ENCODE data around the gene MIOS.
A peak's percentile ranks its signal among the peaks of the same experiment; 100 is the strongest.

Gene MIOS

DNA sequence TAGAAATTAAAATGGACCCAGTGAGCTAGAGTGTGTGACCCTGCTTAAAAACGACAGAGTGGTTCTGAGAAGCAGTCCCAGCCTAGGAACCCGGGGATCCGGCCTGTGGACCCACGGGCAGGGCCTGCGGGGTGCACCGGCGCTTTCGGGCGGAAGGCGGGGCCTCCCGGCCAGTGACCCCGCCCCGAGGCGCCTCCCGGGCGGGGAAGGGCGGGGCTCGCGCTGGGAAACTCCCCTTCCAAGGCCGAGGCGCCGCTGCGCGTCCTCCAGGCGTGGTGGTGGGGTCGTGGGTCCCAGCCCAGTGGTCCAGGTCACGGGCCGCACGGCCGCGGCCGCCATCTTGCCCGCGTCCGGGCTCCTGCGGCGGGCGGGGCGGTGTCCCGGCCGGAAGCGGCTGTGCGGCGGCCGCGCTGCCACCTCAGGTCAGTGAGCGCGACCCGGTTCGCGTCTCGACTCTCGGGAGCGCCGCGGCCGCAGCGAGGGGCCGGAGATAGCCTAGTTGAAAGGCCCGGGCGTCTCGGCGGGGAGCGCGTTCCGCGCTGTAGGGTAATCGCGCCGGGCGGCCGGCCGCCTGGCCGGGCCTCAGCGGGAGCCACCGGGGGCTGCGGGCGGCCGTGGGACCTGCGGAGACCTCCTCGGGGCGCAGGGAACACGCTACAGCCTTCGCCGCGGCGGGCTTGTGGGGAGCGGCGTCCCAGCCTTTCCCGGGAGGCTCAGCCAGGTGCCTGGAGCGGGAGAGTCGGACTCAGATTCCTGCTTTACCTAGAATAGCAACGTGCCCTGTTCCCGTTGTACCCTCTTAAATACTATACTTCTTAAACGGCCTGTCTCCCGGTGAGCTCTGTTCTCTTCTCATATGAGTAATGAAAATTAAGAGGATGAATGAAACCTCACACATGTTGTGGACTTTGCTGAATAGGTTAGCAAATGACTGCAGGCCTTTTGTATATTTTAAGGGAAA is at the start of gene MIOS:
Gene MIOS (plus strand): TSS at position 234 of the 961 bp plus-strand sequence. CDS start 5,592 bp downstream, outside the sequence.
- FAIRE-seq = no peak
- TF ChIP-seq POLR2A (IDR thresholded peaks at IDR 0.05; ENCODE audit: low read depth, low read length) = peak; percentile 88
- peak; percentile 91 for DNase-seq (ENCODE audit: insufficient read length, low spot score)

DNA sequence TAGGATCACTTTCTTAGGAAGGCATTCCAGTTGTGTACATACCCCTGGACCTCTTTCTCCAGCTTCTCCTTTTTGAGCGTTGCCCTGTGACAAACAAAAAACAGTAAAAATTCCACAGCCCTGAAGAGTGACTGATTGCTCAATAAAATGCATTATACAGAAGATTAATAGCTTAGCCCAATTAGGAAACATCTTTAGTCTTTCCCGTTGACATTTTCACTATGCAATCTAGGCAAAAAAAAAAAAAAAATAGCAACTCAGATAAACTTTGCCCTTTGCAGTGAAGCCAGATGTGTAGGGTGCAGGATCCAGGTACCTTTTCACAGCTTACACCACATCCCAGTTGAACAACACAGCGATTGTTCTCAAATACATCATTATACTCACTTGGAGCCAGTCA is 48.9 kb upstream of the MIOS start:
- DNase-seq (ENCODE audit: insufficient read length, low spot score) (no peak), FAIRE-seq (no peak)
- no peak for TF ChIP-seq POLR2A (IDR thresholded peaks at IDR 0.05; ENCODE audit: low read depth, low read length)

DNA sequence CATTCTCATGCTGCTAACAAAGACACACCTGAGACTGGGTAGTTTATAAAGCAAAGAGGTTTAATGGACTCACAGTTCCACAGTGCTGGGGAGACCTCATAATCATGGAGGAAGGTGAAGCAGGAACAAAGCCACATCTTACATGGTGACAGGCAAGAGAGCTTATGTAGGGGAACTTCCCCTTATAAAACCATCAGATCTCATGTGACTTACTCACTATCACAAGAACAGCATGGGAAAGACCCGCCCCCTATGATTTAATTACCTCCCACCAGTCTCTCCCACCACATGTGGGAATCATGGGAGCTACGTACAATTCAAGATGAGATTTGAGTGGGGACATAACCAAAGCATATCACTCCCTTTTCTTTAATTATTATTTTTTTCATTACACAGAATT is 47.6 kb upstream of the MIOS start:
- FAIRE-seq (no peak), DNase-seq (ENCODE audit: insufficient read length, low spot score) (no peak)
- no peak for TF ChIP-seq POLR2A (IDR thresholded peaks at IDR 0.05; ENCODE audit: low read depth, low read length)

DNA sequence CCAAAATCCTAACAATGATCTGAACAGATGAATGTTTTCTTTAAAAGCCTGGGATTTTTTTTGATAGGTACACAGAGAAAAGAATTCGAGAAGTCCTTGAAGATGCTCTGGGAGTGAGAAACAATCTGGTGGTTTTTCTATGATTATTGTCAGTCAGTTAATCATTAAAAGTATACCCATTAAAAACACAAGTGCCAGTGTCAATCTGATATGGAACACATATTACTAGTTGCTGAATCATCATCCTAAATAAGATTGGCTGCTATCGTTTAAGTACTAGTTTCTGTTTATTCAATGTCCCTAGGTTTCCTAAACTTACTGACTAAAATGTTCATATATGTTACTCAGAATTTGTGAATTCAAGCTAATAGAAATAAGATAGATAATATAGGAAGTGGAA is 47.2 kb upstream of the MIOS start:
- FAIRE-seq (no peak), DNase-seq (ENCODE audit: insufficient read length, low spot score) (no peak)
- no peak for TF ChIP-seq POLR2A (IDR thresholded peaks at IDR 0.05; ENCODE audit: low read depth, low read length)

DNA sequence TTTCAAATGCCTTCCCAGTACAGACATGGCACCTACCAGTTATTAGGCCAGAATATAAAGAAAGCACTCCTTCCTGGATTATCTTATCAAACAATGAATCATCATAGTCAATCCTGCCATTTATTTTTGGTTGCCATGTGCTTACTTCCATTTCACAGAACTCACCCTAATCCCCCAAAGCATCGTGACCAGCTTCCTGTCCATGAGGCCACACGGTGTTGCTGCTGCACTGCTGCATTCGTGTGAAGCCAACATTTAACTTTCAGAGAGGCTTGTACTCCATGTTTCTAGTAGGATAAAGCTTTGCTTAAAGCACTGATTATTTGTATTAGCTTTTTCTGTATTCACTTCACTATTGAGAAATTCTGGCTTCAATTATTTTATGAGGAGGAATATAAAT is 45.4 kb upstream of the MIOS start:
- FAIRE-seq (peak; percentile 73), DNase-seq (ENCODE audit: insufficient read length, low spot score) (no peak)
- TF ChIP-seq POLR2A (IDR thresholded peaks at IDR 0.05; ENCODE audit: low read depth, low read length) = no peak

DNA sequence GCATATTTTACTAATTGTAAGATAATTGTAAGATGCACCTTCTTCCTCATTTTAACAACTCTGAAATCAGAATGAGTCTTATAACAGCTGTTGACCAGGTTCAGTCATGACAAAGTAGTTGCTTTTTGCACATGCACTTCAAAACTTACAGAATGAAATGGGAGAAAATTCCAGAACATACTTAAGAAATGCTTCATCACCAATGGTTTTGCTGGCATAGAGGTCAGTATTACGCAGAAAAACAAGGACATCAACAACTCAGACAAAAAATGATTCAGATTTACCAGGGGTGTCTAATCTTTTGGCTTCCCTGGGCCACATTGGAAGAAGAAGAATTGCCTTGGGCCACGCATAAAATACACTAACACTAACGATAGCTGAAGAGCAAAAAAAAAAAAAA is 44.3 kb upstream of the MIOS start:
- no peak for DNase-seq (ENCODE audit: insufficient read length, low spot score)
- peak; percentile 11 for FAIRE-seq
- TF ChIP-seq POLR2A (IDR thresholded peaks at IDR 0.05; ENCODE audit: low read depth, low read length) = no peak

DNA sequence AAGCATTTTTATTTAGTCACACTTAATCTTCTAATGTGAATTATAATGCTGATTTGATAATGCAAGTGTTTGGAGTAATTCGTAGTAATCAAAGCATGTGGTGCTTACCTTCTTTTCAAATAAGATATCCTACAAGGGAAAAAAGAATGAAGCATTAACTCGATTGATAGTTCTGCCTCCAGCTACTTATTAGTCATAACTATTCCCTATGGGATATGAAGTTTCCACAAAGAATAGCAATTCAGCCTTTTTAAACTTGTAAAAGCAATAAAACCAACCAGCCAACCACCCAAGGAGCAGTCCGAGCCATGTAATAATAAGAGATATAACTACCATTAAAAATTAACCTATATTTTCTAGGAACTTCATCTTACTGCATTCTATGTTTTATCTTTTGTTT is 42.6 kb upstream of the MIOS start:
- TF ChIP-seq POLR2A (IDR thresholded peaks at IDR 0.05; ENCODE audit: low read depth, low read length) = no peak
- FAIRE-seq (no peak), DNase-seq (ENCODE audit: insufficient read length, low spot score) (no peak)

DNA sequence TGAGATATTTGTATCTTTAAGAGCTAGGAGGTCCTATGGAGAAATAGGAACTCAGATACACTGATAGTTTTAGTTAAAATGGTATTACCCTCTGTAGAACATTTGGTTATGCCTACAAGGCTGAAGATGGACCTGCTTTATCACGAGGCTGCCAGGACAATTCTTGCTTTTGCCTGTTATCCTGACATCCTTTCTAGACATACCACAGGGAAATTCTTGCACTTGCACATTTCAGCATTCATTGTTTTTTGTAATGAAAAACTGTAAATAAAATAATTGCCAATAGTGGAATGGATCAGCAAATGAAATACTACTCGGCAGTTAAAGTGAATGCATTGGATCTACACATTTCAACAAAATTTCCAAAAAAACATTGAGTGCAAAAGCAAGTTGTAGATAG is 40.7 kb upstream of the MIOS start:
- DNase-seq (ENCODE audit: insufficient read length, low spot score) = no peak
- FAIRE-seq = peak; percentile 20
- no peak for TF ChIP-seq POLR2A (IDR thresholded peaks at IDR 0.05; ENCODE audit: low read depth, low read length)

DNA sequence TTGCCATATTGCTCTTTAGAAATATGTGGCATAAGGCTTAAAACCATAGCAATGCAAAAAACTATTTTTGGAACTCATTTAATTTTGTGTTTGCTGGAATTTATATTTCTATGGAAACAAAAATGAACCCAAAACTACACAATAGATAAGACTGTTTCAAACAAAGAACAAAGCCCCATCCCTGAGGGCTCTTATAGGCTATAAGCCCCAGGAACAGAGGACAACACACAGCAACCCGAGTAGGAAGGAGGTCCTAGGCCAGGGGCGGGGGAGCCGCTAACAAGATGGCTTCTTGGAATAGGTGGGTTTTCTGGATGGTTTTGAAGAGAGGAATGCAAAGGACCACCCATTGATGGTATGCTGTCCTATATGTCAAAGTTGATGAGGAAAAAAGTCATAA is 39.6 kb upstream of the MIOS start:
- TF ChIP-seq POLR2A (IDR thresholded peaks at IDR 0.05; ENCODE audit: low read depth, low read length) = no peak
- peak; percentile 6 for FAIRE-seq
- DNase-seq (ENCODE audit: insufficient read length, low spot score) = no peak

DNA sequence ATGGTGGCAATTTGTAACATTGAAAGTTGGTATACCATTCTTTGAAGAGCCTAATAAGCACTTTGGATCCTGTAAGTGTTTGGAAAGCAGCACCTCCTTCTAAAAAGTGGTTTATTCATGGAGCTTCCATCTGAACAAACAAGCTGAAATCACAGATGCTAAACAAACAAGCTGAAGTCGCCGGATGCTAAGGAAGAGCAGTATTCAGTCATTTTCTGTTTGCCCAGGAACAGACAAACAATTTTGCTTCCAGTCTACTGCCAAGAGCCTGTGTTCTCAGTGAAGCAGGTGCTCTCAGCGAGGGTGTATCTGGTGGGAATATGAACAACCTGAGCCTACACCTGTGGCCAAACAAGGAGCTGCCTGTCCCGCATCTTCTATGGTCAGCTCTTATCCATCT is 37.4 kb upstream of the MIOS start:
- FAIRE-seq (no peak), DNase-seq (ENCODE audit: insufficient read length, low spot score) (no peak)
- no peak for TF ChIP-seq POLR2A (IDR thresholded peaks at IDR 0.05; ENCODE audit: low read depth, low read length)

DNA sequence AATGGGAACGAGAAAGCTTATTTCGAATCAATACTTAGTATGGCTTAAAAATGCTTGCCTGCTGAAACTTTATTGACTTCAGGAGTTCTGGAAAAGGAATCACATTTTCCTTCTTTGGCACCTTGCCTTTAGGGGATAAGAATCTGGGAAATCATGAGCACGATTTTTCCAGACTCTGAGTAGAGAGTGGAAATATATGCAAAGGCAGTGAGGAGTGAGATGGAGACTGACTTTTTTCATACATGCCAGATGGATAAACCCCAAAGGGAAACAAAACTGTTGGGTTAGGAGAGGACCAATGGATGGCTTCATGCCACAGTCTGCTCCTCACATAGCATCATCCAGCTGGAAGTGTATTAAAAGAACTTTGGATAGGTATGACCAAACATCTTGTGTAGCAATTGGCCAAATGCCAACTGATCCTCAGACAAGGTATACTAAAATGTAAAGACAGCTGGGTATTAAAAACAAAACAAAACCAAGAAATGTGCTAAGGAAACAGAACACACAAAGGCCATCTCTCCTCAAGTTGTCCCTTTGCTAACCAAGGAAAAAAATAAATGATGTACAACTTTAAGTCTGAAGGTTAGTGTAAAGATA is 32.8 kb upstream of the MIOS start:
- FAIRE-seq (peak; percentile 62), DNase-seq (ENCODE audit: insufficient read length, low spot score) (no peak)
- no peak for TF ChIP-seq POLR2A (IDR thresholded peaks at IDR 0.05; ENCODE audit: low read depth, low read length)

DNA sequence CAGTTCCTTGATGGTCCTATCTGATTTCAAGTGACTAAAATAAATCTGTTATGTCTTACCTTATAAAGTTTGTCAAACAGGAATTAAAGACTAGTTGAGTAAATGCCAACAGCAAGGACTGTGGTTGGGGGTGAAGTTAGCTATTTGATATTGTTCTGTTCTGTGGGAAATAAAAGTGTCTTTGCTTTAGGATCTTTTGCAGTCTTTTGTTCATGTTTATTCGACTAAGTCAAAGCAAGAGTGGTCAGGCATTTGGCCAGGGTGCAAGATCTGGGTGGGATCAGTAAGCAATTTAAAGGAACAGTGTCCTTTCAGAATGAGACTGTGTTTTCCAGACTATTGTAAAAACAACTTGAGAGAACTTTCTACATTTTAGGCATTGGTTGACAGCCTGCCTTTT is 31.0 kb upstream of the MIOS start, which contains the start of gene COL28A1:
Gene COL28A1 (minus strand): TSS at position 183 of the 400 bp plus-strand sequence. CDS start 2,998 bp downstream, outside the sequence.
- DNase-seq (ENCODE audit: insufficient read length, low spot score) (no peak), FAIRE-seq (peak; percentile 69)
- no peak for TF ChIP-seq POLR2A (IDR thresholded peaks at IDR 0.05; ENCODE audit: low read depth, low read length)

DNA sequence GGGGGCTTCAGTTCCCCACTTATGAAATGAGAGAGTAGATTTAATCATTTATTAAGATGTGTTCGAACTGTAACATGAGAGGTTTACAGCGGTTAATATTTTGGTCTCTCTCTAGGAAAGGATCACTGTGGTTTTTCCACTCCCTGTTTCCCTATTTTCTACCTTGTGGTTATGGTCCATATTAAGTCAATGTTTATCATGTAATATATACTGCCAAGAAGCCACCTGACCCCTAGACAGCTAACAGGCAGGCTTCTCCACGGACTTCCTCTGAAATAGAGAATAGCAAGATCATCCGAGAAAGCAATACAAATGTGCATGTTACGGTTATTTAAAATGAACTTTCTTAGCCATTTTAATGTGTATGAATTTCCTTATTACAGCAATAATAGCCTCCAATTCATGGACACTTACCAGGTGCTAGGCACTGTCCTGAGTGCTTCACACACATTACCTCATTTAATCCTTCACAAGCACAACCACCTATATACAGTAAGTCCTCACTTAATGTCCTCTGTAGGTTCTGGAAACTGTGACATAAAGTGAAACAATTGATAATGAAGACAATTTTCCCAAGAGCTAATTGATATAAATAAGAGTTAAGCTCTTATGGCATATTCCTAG is 30.2 kb upstream of the MIOS start:
- DNase-seq (ENCODE audit: insufficient read length, low spot score) = no peak
- no peak for FAIRE-seq
- no peak for TF ChIP-seq POLR2A (IDR thresholded peaks at IDR 0.05; ENCODE audit: low read depth, low read length)

DNA sequence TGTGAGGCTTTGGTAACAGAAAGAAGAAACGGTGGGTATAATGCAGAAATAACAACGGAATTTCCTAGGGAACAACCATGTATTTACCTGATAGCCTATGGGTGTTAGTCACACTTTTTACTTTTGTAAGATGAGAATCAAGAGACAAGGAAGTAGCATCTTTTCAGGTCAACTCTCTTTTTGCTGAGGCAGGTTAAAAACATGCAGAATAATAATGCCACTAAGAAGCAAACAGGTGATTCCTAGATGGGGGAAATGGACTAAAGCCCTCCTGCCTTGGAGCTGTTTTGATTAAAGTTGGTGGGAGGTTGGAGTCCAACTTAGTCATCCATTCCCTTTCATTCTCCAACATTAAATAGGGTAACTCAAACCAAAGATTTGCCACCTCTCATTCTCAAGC is 29.0 kb upstream of the MIOS start:
- TF ChIP-seq POLR2A (IDR thresholded peaks at IDR 0.05; ENCODE audit: low read depth, low read length) = no peak
- FAIRE-seq (peak; percentile 33), DNase-seq (ENCODE audit: insufficient read length, low spot score) (no peak)
